ENCODE measurements around the gene INPP5A.

GRCh38 chr10:132796846-132797245, 259.3 kb downstream of the INPP5A start:
- TF ChIP-seq CTCF (IDR thresholded peaks at IDR 0.05 in 8 of 11, conservative IDR thresholded peaks at IDR 0.05 in 3 of 11) (no peak), POLR2AphosphoS5 (IDR thresholded peaks at IDR 0.05) (no peak)
